SK-N-SH (cell line): ENCODE measurements around the gene BCAT1. TPM values are rescaled to one million over a fixed set of nuclear protein-coding genes. Genes with fewer than 3 reads are reported as not detected.

Experiments
- CTCF ChIA-PET: fragments of 300-600, 350-600 bp; formaldehyde crosslinking; extraction: SDS; loops from one replicate; lab custom pipeline; 2021; lab: Yijun Ruan, JAX
- POLR2A ChIA-PET: fragments of 350-600 bp; sonication (Branson Sonifier 250); formaldehyde crosslinking; extraction: SDS; loops from one replicate; lab custom pipeline; 2020; ENCODE audit warnings: antibody characterized with exemption, inconsistent platforms; lab: Yijun Ruan, JAX
- DNase-seq: peaks from one replicate; pipeline ENCODE4 v3.0.0; 2012
- H2AFZ ChIP-seq: fragments of 200-600 bp; sonication (generic); 2 replicates; pipeline ENCODE4 v1.8.1; 2016; ENCODE audit warnings: antibody characterized with exemption, mild to moderate bottlenecking, low read depth
- H3F3A ChIP-seq: fragments of 200-600 bp; sonication (generic); replicated peaks from 2 replicates; pipeline ENCODE3; 2016; ENCODE audit warnings: antibody characterized with exemption, mild to moderate bottlenecking; ENCODE audit not compliant: insufficient read depth
- H3K27ac ChIP-seq, 2 experiments: fragments of 200-500 bp in 1 of 2; fragments of 200-600 bp in 1 of 2; sonication (Bioruptor generic) in 1 of 2; sonication (generic), shearing (Covaris generic) in 1 of 2; 2 replicates each; pipeline versions ENCODE4 v1.5.1 to v1.6.1; 2014 to 2016; ENCODE audit warnings: low read depth in 2 of 2, inconsistent platforms in 1 of 2, low read length in 1 of 2, mild to moderate bottlenecking in 1 of 2, mixed read lengths in 1 of 2
- H3K27me3 ChIP-seq: fragments of 200-600 bp; sonication (generic), shearing (Covaris generic); 2 replicates; pipeline ENCODE4 v1.6.1; 2016; ENCODE audit warnings: mixed run types; ENCODE audit not compliant: insufficient read depth
- H3K36me3 ChIP-seq, 2 experiments: fragments of 200-500 bp in 1 of 2; fragments of 200-600 bp in 1 of 2; sonication (Bioruptor generic) in 1 of 2; sonication (generic) in 1 of 2; replicated peaks in 1 of 2; 2 replicates each; pipeline versions ENCODE3 to v1.5.1; 2014 to 2016; ENCODE audit warnings: low read length in 1 of 2, mild to moderate bottlenecking in 1 of 2; ENCODE audit not compliant: insufficient read depth in 2 of 2, control insufficient read depth in 1 of 2
- H3K4me1 ChIP-seq, 2 experiments: fragments of 200-500 bp in 1 of 2; fragments of 200-600 bp in 1 of 2; sonication (Bioruptor generic) in 1 of 2; sonication (generic), shearing (Covaris generic) in 1 of 2; 2 replicates each; pipeline versions ENCODE4 v1.5.1 to v1.6.1; 2014 to 2016; ENCODE audit warnings: low read depth in 1 of 2, low read length in 1 of 2, mixed run types in 1 of 2; ENCODE audit not compliant: insufficient read depth in 2 of 2, control insufficient read depth in 1 of 2
- H3K4me2 ChIP-seq: fragments of 200-600 bp; sonication (generic), shearing (Covaris generic); 2 replicates; pipeline ENCODE4 v1.6.1; 2017; ENCODE audit warnings: mixed run types
- H3K4me3 ChIP-seq, 2 experiments: fragments of 200-500 bp in 1 of 2; fragments of 200-600 bp in 1 of 2; sonication (Bioruptor generic) in 1 of 2; sonication (generic), shearing (Covaris generic) in 1 of 2; 2 replicates each; pipeline versions ENCODE4 v1.5.1 to v1.8.1; 2014 to 2016; ENCODE audit warnings: low read depth in 2 of 2, inconsistent platforms in 1 of 2, low read length in 1 of 2, mild to moderate bottlenecking in 1 of 2, mixed read lengths in 1 of 2, moderate library complexity in 1 of 2
- H3K79me2 ChIP-seq: fragments of 200-600 bp; sonication (generic); 2 replicates; pipeline ENCODE4 v1.8.1; 2017; ENCODE audit warnings: mild to moderate bottlenecking; ENCODE audit not compliant: insufficient read depth
- H3K9ac ChIP-seq: fragments of 200-600 bp; sonication (generic); 2 replicates; pipeline ENCODE4 v1.6.1; 2017; ENCODE audit warnings: mixed run types
- H3K9me2 ChIP-seq: fragments of 200-600 bp; sonication (generic); 2 replicates; pipeline ENCODE4 v1.6.1; 2017; ENCODE audit warnings: mixed run types
- H3K9me3 ChIP-seq: fragments of 200-600 bp; sonication (generic); 2 replicates; pipeline ENCODE4 v1.6.1; 2017; ENCODE audit warnings: mixed run types, mild to moderate bottlenecking, moderate library complexity
- H4K20me1 ChIP-seq: fragments of 200-600 bp; sonication (generic); 2 replicates; pipeline ENCODE4 v1.6.1; 2017; ENCODE audit warnings: mild to moderate bottlenecking, mixed run types; ENCODE audit not compliant: insufficient read depth
- CHD2 ChIP-seq: fragments of 150-350 bp; IDR thresholded peaks from 2 replicates; pipeline ENCODE4 v1.6.1; 2018; ENCODE audit warnings: low read length; ENCODE audit not compliant: partially characterized antibody
- EP300 ChIP-seq, 2 experiments: IDR thresholded peaks; 2 replicates each; pipeline versions ENCODE4 v1.4.0 to v1.6.1; 2012; ENCODE audit warnings: borderline replicate concordance in 1 of 2, low read depth in 1 of 2, low read length in 1 of 2
- EZH2phosphoT487 ChIP-seq: fragments of 200-600 bp; sonication (generic); IDR thresholded peaks from 2 replicates; pipeline ENCODE4 v1.6.1; 2017; ENCODE audit warnings: low read depth, mixed run types, mild to moderate bottlenecking, antibody characterized with exemption, moderate library complexity, borderline replicate concordance
- FOXM1 ChIP-seq: IDR thresholded peaks from 2 replicates; pipeline ENCODE4 v1.4.0; 2012; ENCODE audit warnings: low read depth, mild to moderate bottlenecking
- GATA2 ChIP-seq: sonication (generic); formaldehyde crosslinking; IDR thresholded peaks from 2 replicates; pipeline ENCODE4 v1.5.0; 2020; ENCODE audit warnings: mild to moderate bottlenecking, missing genetic modification reagents
- NFIC ChIP-seq: IDR thresholded peaks from 2 replicates; pipeline ENCODE4 v1.4.0; 2012; ENCODE audit warnings: borderline replicate concordance
- NRF1 ChIP-seq: IDR thresholded peaks from 2 replicates; pipeline ENCODE4 v1.6.1; 2012; ENCODE audit warnings: low read depth, mild to moderate bottlenecking, low read length
- RAD21 ChIP-seq: IDR thresholded peaks from 2 replicates; pipeline ENCODE4 v1.6.1; 2012; ENCODE audit warnings: mild to moderate bottlenecking, low read length
- RCOR1 ChIP-seq: fragments of 150-350 bp; IDR thresholded peaks from 2 replicates; pipeline ENCODE4 v1.6.1; 2017; ENCODE audit warnings: antibody characterized with exemption, low read length
- RFX5 ChIP-seq: IDR thresholded peaks from 2 replicates; pipeline ENCODE4 v1.6.1; 2012; ENCODE audit warnings: mild to moderate bottlenecking, improper control_type of control experiment, low read length
- TCF12 ChIP-seq: IDR thresholded peaks from 2 replicates; pipeline ENCODE4 v1.4.0; 2012
- TEAD4 ChIP-seq: IDR thresholded peaks from 2 replicates; pipeline ENCODE4 v1.4.0; 2012; ENCODE audit warnings: mild to moderate bottlenecking, borderline replicate concordance; ENCODE audit not compliant: insufficient read depth
- WGBS: methylation state at CpG from one replicate; pipeline ENCODE4 v1.1.6; 2017; ENCODE audit warnings: low lambda C conversion rate; 5-methylcytosine and 5-hydroxymethylcytosine counted together
- polyA plus RNA-seq, 3 experiments: library from polyadenylated mRNA; depleted of rRNA; stranded (reverse); fragments of >200 nt; gene quantifications; 2 replicates each; pipeline ENCODE4 v1.2.3, GENCODE V29; 2012
- TF ChIP-seq, protein P1 (sequence below): fragments of 150-350 bp; IDR thresholded peaks from 2 replicates; pipeline ENCODE4 v1.6.1; 2017; ENCODE audit warnings: antibody characterized with exemption, low read length, low read depth, borderline replicate concordance
- TF ChIP-seq, protein P2 (sequence below): IDR thresholded peaks from 2 replicates; pipeline ENCODE4 v1.4.0; 2012; ENCODE audit warnings: low read depth, borderline replicate concordance
- TF ChIP-seq, protein P3 (sequence below): fragments of 150-350 bp; IDR thresholded peaks from 2 replicates; pipeline ENCODE4 v1.6.1; 2016; ENCODE audit warnings: mild to moderate bottlenecking, low read depth, low read length
- TF ChIP-seq, protein P4 (sequence below): IDR thresholded peaks from 2 replicates; pipeline ENCODE4 v1.4.0; 2012; ENCODE audit warnings: low read depth
- TF ChIP-seq, protein P5 (sequence below): fragments of 200-600 bp; sonication (generic); IDR thresholded peaks from 2 replicates; pipeline ENCODE4 v1.6.1; 2017; ENCODE audit warnings: antibody characterized with exemption, mild to moderate bottlenecking, moderate library complexity
- TF ChIP-seq, protein P6 (sequence below): IDR thresholded peaks from 2 replicates; pipeline ENCODE4 v1.4.0; 2012; ENCODE audit warnings: low read depth, borderline replicate concordance
- TF ChIP-seq, protein P7 (sequence below): IDR thresholded peaks from 2 replicates; pipeline ENCODE4 v1.6.1; 2012; ENCODE audit warnings: mild to moderate bottlenecking, low read depth, low read length, moderate library complexity

BCAT1 gene
- polyA plus RNA-seq, 1 of the 3 experiments (the other 2 are of a cell fraction), result 7.7 TPM

DNA sequence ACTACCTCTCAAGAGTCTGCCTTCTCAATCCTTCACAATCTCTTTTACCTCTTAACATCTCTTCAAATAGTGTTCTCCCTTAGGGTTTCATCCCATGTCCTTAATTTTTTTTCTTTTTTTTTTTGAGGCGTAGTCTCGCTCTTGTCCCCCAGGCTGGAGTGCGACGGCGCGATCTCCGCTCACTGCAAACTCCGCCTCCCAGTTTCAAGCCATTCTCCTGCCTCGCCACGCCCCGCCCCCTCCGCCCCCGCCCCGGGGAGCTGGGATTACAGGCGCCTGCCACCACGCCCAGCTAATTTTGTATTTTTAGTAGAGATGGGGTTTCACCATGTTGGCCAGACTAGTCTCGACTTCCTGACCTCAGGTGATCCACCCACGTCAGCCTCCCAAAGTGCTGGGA is 7.0 kb upstream of the BCAT1 start:
- TF ChIP-seq RFX5, result no peak
- TF ChIP-seq, protein P1, sequence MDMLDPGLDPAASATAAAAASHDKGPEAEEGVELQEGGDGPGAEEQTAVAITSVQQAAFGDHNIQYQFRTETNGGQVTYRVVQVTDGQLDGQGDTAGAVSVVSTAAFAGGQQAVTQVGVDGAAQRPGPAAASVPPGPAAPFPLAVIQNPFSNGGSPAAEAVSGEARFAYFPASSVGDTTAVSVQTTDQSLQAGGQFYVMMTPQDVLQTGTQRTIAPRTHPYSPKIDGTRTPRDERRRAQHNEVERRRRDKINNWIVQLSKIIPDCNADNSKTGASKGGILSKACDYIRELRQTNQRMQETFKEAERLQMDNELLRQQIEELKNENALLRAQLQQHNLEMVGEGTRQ, result no peak
- no peak for TF ChIP-seq EZH2phosphoT487
- TF ChIP-seq, protein P2, sequence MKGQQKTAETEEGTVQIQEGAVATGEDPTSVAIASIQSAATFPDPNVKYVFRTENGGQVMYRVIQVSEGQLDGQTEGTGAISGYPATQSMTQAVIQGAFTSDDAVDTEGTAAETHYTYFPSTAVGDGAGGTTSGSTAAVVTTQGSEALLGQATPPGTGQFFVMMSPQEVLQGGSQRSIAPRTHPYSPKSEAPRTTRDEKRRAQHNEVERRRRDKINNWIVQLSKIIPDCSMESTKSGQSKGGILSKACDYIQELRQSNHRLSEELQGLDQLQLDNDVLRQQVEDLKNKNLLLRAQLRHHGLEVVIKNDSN, result no peak
- TF ChIP-seq NRF1, result no peak
- no peak for TF ChIP-seq RCOR1
- TF ChIP-seq FOXM1, result no peak
- TF ChIP-seq, protein P3, sequence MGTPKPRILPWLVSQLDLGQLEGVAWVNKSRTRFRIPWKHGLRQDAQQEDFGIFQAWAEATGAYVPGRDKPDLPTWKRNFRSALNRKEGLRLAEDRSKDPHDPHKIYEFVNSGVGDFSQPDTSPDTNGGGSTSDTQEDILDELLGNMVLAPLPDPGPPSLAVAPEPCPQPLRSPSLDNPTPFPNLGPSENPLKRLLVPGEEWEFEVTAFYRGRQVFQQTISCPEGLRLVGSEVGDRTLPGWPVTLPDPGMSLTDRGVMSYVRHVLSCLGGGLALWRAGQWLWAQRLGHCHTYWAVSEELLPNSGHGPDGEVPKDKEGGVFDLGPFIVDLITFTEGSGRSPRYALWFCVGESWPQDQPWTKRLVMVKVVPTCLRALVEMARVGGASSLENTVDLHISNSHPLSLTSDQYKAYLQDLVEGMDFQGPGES, result no peak
- TF ChIP-seq TEAD4, result no peak
- TF ChIP-seq NFIC, result no peak
- TF ChIP-seq, protein P4, sequence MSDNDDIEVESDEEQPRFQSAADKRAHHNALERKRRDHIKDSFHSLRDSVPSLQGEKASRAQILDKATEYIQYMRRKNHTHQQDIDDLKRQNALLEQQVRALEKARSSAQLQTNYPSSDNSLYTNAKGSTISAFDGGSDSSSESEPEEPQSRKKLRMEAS, result no peak
- TF ChIP-seq RAD21, result no peak
- TF ChIP-seq, protein P5, sequence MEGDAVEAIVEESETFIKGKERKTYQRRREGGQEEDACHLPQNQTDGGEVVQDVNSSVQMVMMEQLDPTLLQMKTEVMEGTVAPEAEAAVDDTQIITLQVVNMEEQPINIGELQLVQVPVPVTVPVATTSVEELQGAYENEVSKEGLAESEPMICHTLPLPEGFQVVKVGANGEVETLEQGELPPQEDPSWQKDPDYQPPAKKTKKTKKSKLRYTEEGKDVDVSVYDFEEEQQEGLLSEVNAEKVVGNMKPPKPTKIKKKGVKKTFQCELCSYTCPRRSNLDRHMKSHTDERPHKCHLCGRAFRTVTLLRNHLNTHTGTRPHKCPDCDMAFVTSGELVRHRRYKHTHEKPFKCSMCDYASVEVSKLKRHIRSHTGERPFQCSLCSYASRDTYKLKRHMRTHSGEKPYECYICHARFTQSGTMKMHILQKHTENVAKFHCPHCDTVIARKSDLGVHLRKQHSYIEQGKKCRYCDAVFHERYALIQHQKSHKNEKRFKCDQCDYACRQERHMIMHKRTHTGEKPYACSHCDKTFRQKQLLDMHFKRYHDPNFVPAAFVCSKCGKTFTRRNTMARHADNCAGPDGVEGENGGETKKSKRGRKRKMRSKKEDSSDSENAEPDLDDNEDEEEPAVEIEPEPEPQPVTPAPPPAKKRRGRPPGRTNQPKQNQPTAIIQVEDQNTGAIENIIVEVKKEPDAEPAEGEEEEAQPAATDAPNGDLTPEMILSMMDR, result no peak
- TF ChIP-seq, protein P6, sequence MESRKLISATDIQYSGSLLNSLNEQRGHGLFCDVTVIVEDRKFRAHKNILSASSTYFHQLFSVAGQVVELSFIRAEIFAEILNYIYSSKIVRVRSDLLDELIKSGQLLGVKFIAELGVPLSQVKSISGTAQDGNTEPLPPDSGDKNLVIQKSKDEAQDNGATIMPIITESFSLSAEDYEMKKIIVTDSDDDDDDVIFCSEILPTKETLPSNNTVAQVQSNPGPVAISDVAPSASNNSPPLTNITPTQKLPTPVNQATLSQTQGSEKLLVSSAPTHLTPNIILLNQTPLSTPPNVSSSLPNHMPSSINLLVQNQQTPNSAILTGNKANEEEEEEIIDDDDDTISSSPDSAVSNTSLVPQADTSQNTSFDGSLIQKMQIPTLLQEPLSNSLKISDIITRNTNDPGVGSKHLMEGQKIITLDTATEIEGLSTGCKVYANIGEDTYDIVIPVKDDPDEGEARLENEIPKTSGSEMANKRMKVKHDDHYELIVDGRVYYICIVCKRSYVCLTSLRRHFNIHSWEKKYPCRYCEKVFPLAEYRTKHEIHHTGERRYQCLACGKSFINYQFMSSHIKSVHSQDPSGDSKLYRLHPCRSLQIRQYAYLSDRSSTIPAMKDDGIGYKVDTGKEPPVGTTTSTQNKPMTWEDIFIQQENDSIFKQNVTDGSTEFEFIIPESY, result no peak
- no peak for TF ChIP-seq TCF12
- TF ChIP-seq, protein P7, sequence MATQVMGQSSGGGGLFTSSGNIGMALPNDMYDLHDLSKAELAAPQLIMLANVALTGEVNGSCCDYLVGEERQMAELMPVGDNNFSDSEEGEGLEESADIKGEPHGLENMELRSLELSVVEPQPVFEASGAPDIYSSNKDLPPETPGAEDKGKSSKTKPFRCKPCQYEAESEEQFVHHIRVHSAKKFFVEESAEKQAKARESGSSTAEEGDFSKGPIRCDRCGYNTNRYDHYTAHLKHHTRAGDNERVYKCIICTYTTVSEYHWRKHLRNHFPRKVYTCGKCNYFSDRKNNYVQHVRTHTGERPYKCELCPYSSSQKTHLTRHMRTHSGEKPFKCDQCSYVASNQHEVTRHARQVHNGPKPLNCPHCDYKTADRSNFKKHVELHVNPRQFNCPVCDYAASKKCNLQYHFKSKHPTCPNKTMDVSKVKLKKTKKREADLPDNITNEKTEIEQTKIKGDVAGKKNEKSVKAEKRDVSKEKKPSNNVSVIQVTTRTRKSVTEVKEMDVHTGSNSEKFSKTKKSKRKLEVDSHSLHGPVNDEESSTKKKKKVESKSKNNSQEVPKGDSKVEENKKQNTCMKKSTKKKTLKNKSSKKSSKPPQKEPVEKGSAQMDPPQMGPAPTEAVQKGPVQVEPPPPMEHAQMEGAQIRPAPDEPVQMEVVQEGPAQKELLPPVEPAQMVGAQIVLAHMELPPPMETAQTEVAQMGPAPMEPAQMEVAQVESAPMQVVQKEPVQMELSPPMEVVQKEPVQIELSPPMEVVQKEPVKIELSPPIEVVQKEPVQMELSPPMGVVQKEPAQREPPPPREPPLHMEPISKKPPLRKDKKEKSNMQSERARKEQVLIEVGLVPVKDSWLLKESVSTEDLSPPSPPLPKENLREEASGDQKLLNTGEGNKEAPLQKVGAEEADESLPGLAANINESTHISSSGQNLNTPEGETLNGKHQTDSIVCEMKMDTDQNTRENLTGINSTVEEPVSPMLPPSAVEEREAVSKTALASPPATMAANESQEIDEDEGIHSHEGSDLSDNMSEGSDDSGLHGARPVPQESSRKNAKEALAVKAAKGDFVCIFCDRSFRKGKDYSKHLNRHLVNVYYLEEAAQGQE, result no peak
- TF ChIP-seq GATA2 (CRISPR knock-in tag), result no peak
- TF ChIP-seq EP300 (IDR thresholded peaks at IDR 0.05; ENCODE audit: borderline replicate concordance in 1 of 2, low read depth in 1 of 2, low read length in 1 of 2), result no peak
- TF ChIP-seq CHD2, result no peak
- no peaks in the 10 kb centered on the region for H3F3A ChIP-seq
- H3K4me1 ChIP-seq, result no peaks in the 10 kb centered on the region; a peak in 2 of 4 replicates
- H3K4me3 ChIP-seq, result no peak overlapping the region
- 88% methylated on average over 18 of the region's 18 CpGs for WGBS
- H3K79me2 ChIP-seq, result no peaks in the 10 kb centered on the region
- ChIA-PET CTCF (interaction anchor here (1.0 kb wide), 1 partner anchor 180 kb away, joined by 3 read pairs; no protein-coding TSS in a partner anchor), POLR2A (interaction anchor here (0.7 kb wide), 1 partner anchor 27 kb away, joined by 5 read pairs; no protein-coding TSS in a partner anchor)
- no peaks in the 10 kb centered on the region for H4K20me1 ChIP-seq
- H3K9me3 ChIP-seq, result no peaks in the 10 kb centered on the region
- no peaks in the 10 kb centered on the region for H3K36me3 ChIP-seq
- no peak overlapping the region for H3K9ac ChIP-seq
- no peak for DNase-seq
- H3K27me3 ChIP-seq, result no peaks in the 10 kb centered on the region
- no peak overlapping the region for H3K4me2 ChIP-seq
- no peak overlapping the region for H3K27ac ChIP-seq
- no peaks in the 10 kb centered on the region for H3K9me2 ChIP-seq
- H2AFZ ChIP-seq, result no peak overlapping the region
